ENCODE data around the gene TRABD2B.

GRCh38 chr1:47935163-47935562 lies 62.0 kb downstream of the TRABD2B start:
- TF ChIP-seq EZH2 (IDR thresholded peaks at IDR 0.05; ENCODE audit: insufficient read depth, poor library complexity, severe bottlenecking) (no peak), EZH2phosphoT487 (IDR thresholded peaks at IDR 0.05; ENCODE audit: insufficient read depth, low read depth) (no peak)

Data from GM23248 (cell line).